HT-29 (cell line): ENCODE measurements around the gene EIF3F. TPM values are rescaled to one million over a fixed set of nuclear protein-coding genes. Genes with fewer than 3 reads are reported as not detected.

Source experiments
- DNase-seq: peaks from one replicate; pipeline ENCODE4 v3.0.0-alpha.2; 2015; ENCODE audit warnings: low spot score
- total RNA-seq: library from RNA; depleted of rRNA; stranded (reverse); fragments of >200 nt; shearing (Covaris generic); gene quantifications from 2 replicates; pipeline ENCODE4 v1.2.3, GENCODE V29; 2014; rRNA removed

EIF3F gene
- total RNA-seq, result 485 and 679 TPM in 2 replicates

GRCh38 chr11:7986768-7987559 is at the start of gene EIF3F:
Gene EIF3F, plus strand, starts transcription at chr11:7987337. Its CDS starts 16 bp downstream, at chr11:7987353.
- peak; percentile 98 for DNase-seq

- DNase-seq, result no peak
Measured at GRCh38 chr11:7941146-7941545, 46.0 kb upstream of the EIF3F start.

- no peak for DNase-seq
Measured at GRCh38 chr11:7941608-7942007, 45.5 kb upstream of the EIF3F start, which contains the start of gene OR10A3. Gene OR10A3, minus strand, starts transcription at chr11:7941708. Its CDS starts 2,188 bp downstream, at chr11:7939520.

GRCh38 chr11:7944123-7944522 is 43.0 kb upstream of the EIF3F start:
- no peak for DNase-seq

- no peak for DNase-seq
Measured at GRCh38 chr11:7949934-7950333, 37.2 kb upstream of the EIF3F start.

GRCh38 chr11:7955191-7955590 is 31.9 kb upstream of the EIF3F start:
- no peak for DNase-seq

- DNase-seq, result no peak
Measured at GRCh38 chr11:7964261-7964660, 22.9 kb upstream of the EIF3F start.

GRCh38 chr11:7964873-7965272 is 22.3 kb upstream of the EIF3F start:
- no peak for DNase-seq

- DNase-seq, result no peak
Measured at GRCh38 chr11:7965386-7965785, 21.8 kb upstream of the EIF3F start, which contains the start of gene NLRP10. Gene NLRP10, minus strand, starts transcription at chr11:7965447. Its CDS starts 1,952 bp downstream, at chr11:7963495.

GRCh38 chr11:7967097-7967496 is 20.0 kb upstream of the EIF3F start:
- DNase-seq, result no peak

GRCh38 chr11:7967826-7968225 is 19.3 kb upstream of the EIF3F start:
- DNase-seq, result no peak

GRCh38 chr11:7968686-7969085 is 18.5 kb upstream of the EIF3F start:
- no peak for DNase-seq

- DNase-seq, result no peak
Measured at GRCh38 chr11:7969756-7970646, 17.1 kb upstream of the EIF3F start.

GRCh38 chr11:7971846-7972245 is 15.3 kb upstream of the EIF3F start:
- no peak for DNase-seq

- no peak for DNase-seq
Measured at GRCh38 chr11:7973011-7973410, 14.1 kb upstream of the EIF3F start.

GRCh38 chr11:7974668-7975067 is 12.5 kb upstream of the EIF3F start:
- DNase-seq, result no peak

GRCh38 chr11:7977232-7977917 is 9.8 kb upstream of the EIF3F start:
- no peak for DNase-seq

- DNase-seq, result no peak
Measured at GRCh38 chr11:7981619-7982157, 5.4 kb upstream of the EIF3F start.

- no peak for DNase-seq
Measured at GRCh38 chr11:7982582-7983119, 4.5 kb upstream of the EIF3F start.

GRCh38 chr11:7983832-7984590 is 3.1 kb upstream of the EIF3F start:
- no peak for DNase-seq

- DNase-seq, result peak; percentile 6
Measured at GRCh38 chr11:7987560-7987883, 385 bp downstream of the EIF3F start.
